Measurements from ENCODE around the gene CD84.
A peak's percentile ranks its signal among the peaks of the same experiment; 100 is the strongest.

Gene CD84, protein sequence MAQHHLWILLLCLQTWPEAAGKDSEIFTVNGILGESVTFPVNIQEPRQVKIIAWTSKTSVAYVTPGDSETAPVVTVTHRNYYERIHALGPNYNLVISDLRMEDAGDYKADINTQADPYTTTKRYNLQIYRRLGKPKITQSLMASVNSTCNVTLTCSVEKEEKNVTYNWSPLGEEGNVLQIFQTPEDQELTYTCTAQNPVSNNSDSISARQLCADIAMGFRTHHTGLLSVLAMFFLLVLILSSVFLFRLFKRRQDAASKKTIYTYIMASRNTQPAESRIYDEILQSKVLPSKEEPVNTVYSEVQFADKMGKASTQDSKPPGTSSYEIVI

DNA sequence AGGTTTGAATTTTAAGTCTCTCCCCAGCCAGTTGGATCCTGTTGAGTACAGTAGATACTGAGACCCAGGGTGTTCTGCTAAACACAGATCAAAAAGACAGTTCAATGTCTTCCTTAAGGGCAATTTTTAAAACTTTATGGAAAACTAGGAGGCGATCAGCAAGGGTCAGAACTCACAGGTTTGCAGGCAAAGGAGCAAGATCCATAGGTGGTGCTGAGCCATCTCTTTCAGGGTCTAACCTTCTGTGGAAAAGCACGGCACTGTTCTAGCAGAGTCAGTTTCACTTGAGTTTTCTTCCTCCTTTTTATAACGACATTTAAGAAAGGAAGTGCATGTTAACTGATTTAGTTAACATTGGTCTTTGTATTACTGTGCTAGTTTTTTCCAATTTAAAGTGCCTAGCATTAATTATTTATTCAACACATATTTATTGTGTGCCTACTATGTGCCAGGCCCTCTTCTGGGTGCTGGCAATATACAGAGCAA, at the start of gene CD84:
Gene CD84 (minus strand): TSS at position 281 of the 486 bp plus-strand sequence. CDS start 59 bp downstream, at position 222.
- DNase-seq (ENCODE audit: low spot score), result no peak

DNA sequence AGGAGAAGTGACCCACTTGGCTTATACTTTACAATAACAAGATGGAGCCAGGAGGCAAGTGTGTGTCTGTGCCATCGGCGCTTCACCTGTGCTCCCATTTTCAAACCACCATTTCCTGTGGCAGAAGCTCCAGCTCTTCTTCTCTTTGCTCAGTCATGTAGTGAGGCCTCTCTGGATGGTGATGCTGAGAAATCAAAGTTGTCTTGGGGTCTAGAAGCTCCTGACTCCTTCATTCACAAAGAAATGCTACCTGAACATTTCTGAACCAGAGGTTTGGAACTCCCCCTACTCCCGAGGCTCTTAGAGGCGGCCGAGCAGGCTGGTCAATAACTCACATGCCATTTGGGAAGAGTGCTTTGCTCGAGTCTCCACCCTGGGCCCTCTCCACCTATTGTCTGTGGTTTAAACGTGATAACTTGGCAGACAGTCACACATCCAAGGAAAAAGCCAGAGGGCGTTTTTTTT, 49.5 kb upstream of the CD84 start:
- no peak for DNase-seq (ENCODE audit: low spot score)

DNA sequence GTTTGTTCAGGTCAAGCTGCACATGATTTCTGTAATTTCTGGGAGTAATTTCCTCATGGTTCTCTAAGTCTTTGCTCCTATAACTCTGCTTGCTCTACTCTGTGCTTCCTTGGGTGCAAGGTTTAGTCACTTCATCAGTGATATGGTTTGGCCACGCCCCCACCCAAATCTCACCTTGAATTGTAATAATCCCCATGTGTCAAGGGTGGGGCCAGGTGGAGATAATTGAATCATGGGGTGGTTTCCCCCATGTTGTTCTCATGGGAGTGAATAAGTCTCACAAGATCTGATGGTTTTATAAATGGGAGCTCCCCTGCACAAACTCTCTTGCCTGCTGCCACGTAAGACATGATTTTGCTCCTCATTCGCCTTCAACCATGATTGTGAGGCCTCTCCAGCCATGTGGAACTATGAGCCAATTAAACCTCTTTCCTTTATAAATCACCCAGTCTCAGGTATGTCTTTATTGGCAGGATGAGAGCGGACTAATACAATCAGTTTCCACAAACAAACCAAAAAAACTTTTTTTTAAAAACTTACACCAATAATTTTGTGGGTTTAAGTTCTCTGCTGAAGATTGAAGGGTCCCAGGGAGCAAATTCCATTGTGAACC, 48.5 kb upstream of the CD84 start:
- peak; percentile 87 for DNase-seq (ENCODE audit: low spot score)

DNA sequence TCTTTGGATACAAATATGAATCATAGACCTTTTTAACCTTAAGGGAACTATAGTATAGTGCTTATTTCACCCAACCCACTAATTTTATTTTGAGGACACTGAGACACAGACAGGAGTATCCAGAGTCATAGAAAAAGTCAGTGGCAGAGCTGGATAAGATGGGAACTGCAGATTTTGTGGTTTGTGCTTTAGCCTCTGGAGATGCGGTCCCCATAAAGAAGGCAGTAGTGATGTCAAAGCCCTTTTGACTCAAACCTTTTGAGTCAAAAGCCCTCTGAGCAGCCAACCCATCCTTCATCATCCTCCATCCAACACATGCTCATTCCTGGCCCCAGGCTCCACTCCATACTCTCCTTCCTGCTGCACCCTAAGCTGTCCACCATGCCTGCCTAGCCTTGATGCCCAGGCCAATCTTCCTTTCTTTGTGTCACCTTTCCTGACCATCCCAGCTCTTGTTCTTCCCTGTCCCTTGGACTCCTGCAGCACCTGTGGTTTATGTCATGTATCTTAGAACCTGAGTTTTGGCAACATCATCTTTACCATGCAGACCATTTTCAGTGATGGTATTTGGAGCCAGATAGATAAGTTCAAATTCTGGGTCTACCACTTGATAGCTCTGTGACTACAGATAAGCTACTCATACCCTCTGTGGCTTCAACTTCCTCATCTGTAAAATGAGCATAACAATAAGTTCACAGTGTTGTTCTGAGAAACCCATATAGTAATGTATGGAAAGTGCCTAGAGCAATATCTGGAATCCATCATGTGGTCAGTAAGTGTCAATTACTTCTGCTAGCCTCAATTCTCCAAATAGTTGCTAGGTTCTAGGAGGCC, 47.4 kb upstream of the CD84 start:
- DNase-seq (ENCODE audit: low spot score), result peak; percentile 71

DNA sequence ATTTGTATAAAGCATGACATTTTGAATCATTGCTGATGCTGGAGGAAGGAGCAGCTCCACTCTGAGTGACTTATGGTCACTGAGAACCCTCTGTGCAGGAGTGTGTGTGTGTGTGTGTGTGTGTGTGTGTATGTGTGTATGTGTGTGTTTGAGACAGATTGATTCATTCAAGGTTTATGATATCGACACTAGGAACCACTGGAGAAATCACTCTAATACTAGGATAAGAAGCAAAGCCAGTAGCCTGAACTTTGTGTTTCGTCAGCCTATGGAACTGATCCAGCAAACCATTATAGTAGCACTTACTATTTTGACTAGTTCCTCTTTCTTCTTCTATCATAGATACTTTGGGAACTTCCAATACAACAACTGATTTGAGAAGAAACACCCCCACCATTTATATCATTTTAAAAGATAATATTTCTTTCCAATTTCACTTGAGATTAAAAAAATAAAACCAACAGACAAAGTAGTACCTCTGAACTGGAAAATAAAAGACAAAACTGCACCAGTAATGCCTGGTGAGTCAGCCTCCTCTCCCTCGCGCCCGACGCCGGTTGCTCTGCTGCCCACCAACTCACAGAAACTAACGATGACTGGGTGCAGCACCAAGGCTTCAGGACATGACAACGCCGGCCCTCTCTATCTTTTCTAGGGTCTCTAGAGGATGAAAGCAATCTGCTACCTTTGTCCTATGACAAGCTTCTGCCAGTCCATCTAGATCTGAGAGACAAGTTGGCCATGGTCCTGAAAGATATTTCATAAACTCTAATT, 46.6 kb upstream of the CD84 start:
- DNase-seq (ENCODE audit: low spot score), result peak; percentile 69

DNA sequence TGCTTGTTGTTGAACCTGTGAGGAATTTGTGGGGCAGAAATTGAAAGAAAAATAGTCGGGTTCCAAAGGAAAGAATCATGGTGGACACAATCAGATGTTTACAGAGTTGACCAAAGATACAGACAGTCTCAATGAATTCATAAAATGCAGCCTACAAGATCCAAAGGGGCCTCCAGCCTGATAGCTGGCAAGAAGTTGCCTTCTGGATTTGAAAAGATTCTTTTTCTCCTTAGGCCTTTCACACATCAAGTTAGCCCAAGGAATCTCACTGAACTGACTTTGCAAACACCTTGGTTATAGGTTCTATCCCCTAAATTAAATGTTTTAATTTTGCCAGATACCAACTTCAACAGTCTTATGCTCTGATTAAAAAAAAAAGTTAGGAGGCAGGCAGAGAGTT, 46.0 kb upstream of the CD84 start:
- DNase-seq (ENCODE audit: low spot score), result no peak

DNA sequence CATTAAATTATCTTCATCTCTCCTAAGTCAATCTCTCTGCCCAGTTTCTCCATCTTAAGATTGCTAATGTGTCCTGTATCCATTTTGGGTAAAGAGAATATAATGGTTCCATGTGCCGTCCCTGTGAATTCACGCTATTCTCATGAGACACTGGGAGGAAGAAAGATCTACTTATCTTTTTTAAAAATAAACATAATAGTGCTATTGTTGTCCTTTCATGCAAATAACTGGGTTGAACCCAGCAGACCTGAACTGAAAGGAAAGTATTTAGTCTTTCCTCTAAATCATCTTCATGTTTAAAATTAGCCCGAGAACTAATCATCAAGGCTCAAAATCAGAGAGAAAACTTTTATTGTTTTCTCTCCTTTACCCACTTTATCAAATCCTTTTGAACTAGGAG, 45.2 kb upstream of the CD84 start:
- DNase-seq (ENCODE audit: low spot score), result no peak

DNA sequence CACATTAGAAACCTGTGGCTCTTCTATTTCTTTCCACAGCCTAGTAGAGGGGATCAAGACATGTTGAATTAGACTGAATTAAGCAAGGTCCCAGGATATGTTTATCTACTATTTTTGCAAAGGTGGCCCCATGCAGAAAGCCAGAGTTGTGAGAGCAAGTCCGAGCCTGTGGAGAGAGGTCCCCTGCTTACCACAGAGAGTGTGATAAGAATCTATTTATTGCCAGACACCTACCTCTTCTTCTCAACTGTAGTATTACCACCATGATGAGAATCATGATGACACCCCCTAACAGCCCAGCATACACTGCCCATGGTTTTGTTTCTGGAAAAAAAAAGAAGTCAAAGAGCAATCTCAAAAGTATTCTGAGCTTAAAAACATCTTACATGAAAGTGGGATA, 44.6 kb upstream of the CD84 start:
- DNase-seq (ENCODE audit: low spot score), result no peak

DNA sequence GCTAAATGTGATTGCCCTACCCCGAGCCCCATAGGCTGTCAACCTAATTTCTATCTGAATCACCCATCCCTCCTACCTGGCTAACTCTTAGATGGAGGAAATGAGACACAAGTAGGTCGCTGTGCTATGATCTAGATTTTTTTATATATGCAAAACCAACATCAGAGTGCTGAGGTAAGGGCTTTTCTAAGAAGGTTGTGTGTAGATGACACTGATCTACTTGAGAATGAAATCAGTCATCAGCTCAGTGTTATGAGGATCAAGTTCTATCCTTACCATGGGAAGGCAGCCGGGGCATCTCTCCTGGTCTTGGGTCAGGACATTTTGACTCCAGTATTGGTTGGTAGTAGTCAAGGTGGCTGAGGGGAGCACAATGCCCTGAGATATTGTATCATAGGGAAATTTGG, 43.9 kb upstream of the CD84 start:
- DNase-seq (ENCODE audit: low spot score), result peak; percentile 83

DNA sequence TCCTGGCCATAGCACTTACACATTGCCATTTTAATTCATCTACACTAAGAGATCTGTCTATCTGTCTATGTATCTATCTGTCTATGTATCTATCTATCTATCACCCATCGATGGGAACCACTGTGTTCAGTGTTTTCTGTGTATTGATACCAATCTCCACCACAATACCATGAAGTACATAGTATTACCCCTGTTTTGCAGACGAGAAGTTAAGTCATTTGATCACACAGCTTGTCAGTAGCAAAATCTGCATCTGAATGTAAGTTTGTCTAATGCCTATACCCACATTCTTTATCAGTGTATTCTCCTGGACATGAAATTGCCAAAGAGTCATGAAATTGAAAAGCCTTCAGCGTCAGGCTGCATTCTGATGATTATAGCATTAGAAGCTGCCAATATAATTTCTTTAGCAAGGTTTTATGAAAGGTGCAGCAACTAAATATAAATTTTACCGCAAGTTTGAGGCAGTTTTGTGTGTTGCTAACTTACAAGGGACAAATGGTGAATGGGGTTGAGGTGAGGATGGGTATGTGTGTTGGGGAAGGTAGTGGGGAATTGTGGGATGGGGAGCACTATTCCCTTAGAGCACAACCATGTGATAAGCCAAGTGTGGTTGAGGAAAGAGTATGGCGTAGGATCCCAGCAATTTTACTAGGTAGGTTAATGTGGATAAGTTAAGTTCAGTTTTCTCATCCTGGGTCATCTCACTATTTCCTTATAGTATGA, 43.4 kb upstream of the CD84 start:
- DNase-seq (ENCODE audit: low spot score), result no peak

DNA sequence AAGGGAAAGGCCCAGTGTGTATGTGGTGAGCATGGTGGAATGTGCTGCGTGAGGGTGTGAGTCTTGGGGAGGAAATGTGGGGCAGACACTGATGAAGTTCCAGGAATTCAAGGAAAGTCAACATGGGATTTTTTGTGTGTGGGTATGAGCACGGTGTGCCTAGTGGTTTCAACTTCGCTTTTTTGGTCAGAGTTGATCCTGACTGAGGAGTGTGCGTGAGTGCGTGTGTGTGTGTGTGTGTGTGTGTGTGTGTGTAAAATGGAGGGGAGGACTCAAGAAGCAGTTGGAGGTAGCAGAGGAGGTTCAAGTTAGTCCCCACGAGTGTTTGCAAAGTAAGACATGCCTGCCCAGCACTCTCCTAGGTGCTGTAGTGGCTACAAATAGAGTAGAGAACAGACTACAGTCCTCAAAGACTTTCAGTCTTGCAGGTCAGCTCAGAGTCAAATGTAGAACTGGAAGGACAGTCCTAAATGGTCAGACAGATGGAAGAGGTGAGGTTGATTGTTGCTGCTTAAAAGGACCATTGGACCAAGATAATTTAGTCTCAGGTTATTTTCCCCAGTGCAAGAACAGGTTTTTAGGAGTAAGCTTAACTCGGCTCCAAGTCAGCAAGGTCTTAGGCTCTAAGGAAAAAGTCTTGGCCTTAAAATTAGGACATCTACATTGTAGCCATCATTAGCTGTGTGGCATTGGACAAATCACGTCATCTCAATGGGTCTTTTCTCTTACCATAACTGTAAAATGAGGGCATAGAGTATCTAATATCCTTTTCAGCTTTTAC, 42.5 kb upstream of the CD84 start:
- peak; percentile 43 for DNase-seq (ENCODE audit: low spot score)

DNA sequence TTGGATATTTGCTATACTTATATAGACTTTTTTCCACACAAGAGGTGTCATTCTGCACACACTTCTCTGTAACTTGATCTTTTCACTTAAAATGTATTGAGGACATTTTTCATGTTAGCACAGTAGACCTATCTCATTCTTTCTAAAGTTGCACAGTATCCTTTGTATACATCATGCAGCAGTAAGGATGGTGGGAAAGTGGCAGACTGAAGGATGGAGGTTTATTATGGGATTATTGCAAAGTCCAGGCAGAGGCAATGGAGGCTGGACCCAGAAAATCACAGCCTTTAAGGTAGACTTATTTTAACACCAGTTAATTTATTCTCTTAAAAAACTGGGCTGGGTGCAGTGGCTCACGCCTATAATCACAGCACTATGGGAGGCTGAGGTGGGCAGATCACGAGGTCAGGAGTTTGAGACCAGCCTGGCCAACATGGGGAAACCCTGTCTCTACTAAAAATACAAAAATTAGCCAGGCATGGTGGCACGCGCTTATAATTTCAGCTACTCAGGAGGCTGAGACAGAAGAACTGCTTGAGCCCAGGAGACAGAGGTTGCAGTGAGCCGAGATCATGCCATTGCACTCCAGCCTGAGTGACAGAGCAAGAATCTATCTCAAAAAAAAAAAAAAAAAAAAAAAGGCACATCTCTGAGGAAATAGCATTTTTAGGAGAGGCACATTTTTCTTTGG, 41.8 kb upstream of the CD84 start:
- no peak for DNase-seq (ENCODE audit: low spot score)

DNA sequence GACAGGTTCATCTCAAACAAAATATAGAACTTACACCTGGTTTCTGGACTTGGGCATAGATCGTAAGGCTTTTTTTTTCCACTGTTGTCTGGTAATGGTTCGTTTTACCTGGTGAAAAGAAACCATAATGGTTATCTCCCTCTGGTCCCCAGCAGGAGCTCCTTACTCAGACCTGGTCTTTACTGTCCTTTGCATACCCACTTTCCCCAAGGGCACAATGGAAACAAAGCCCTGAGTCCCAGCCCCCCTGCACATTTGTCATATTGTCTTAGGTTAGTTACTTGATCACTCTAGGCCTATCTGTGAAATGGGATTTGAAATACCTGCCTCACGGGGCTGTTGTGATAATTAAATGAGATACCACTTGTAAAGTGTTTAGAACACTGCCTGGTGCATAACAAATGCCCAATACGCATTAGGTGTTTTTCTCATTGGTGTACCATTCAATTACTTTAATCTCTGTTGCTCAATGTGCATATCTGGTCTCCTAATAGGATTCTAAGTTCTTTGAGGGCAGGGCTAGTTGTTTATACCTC, 40.5 kb upstream of the CD84 start:
- no peak for DNase-seq (ENCODE audit: low spot score)

DNA sequence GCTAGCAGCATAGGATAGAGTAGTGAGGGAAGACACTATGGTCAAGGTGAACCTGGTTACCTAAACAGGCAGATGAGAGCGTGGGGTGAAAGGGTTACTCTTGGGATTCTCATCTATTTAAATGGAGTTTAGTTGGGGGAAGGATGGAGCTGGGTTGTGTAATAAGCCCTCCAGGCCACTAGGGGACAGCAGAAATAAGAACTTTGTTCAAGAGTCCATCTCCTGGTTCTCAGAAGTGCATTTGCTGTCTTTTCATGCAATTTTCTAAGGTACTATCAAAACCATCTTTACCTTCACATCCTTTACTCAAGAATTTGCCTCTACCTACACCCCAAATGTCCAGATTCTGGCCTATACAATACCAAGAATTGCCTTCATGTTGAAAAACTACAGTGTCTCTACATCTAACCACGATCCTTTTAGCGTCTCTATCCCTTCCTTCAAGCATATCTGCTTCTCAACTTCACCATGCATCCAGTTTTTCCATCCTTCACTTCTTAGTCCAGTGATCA, 39.5 kb upstream of the CD84 start:
- peak; percentile 63 for DNase-seq (ENCODE audit: low spot score)

DNA sequence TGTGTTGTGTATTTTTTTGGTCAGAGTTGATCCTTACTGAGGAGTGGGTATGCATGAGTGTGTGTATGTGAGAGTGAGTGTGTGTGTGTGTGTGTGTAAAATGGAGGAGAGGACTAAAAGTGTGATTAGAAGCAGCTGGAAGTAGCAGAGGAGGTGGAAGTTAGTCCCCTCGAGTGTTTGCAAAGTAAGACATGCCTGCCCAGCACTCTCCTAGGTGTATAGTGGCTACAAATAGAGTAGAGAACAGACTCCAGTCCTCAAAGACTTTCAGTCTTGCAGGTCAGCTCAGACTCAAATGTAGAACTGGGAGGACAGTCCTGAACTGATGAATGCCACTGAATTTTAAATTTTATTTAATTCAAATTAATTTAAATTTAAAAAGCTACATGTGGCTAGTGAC, 39.0 kb upstream of the CD84 start:
- DNase-seq (ENCODE audit: low spot score), result no peak

DNA sequence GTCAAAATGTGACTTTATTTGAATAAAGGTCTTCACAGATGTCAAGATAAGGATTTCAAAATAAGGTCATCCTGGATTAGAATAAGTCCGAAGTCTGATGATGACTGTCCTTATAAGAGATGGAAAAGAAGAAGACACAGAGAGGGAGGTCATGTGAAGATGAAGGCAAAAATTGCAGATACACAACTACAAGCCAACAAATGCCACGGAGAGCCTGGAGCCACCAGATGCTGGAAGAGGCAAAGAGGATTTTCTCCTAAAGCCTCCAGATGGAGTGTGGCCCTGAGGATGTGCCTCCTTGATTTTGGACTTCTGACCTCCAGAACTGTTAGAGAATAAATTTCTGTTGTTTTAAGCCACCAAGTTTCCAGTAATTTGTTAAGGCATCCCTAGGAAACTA, 36.4 kb upstream of the CD84 start:
- DNase-seq (ENCODE audit: low spot score), result no peak

DNA sequence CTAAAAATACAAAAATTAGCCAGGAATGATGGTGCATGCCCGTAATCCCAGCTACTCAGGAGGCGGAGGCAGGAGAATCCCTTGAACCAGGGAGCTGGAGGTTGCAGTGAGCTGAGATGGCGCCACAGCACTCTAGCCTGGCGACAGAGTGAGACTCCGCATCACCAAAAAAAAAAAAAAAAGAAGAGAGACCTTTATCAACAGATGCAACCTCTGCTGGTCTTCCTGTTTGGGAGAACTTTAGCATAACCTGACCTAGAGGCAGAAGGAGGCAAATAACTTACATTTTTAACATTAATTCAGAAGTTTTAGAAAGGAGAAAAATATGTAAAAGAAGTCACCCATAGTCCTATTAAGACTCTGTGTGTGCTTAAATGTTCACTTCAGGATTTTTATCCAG, 35.1 kb upstream of the CD84 start:
- DNase-seq (ENCODE audit: low spot score), result no peak

DNA sequence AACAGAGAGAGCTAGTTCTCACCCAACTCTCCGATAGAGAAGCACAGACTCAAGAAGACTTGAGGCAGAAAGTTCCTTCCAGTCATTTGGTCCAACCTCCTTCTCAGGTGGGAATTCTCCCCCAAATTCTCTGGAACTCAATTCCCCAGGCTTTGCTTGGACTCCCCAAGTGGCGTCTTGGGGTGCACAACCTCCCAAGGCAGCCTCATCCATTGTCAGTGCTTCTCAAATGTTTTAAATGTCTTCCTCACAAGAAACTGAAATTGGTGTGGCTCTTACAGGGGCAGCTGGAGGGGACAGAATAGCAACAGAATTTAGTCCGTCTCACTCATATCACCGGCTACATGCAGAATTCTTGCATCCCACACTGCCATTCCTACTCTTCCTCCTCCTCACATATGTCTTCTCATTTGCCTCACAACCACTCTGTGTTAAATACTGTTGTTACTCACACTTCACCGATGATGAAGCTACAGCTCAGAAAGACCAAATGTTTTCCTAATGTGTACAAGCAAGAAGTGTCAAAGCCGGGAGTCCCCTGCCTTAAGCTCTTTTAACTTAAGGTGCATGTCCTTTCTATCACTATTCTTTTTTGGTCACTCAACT, 33.4 kb upstream of the CD84 start:
- no peak for DNase-seq (ENCODE audit: low spot score)

Measured in CD4-positive, alpha-beta T cell treated with Interleukin-2 at 100 ng/mL for 4 hours (primary cell).